GM21528 (cell line): ENCODE data around the gene WNT2B.

ENCODE experiments used
- ATAC-seq: cut with Tn5 transposase; IDR thresholded peaks from one replicate; pipeline ENCODE4 v1.9.1; 2021; ENCODE audit warnings: mild to moderate bottlenecking, moderate library complexity; ENCODE audit not compliant: unreplicated experiment, low FRiP score

The WNT2B gene

GRCh38 chr1:112504001-112504660 is 4.6 kb upstream of the WNT2B start:
- no peak for ATAC-seq

- ATAC-seq = no peak
These were observed 3.9 kb upstream of the WNT2B start for GRCh38 chr1:112504661-112505399.

- no peak for ATAC-seq
These were observed 3.4 kb upstream of the WNT2B start for GRCh38 chr1:112505400-112505785.

GRCh38 chr1:112505878-112506277 is 2.9 kb upstream of the WNT2B start:
- ATAC-seq = no peak

GRCh38 chr1:112506306-112506705 is 2.5 kb upstream of the WNT2B start:
- no peak for ATAC-seq

GRCh38 chr1:112506731-112507130 is 2.0 kb upstream of the WNT2B start:
- no peak for ATAC-seq

- ATAC-seq = no peak
These were observed 1.4 kb upstream of the WNT2B start for GRCh38 chr1:112507336-112507735.

- no peak for ATAC-seq
These were observed 866 bp upstream of the WNT2B start for GRCh38 chr1:112507921-112508277.

GRCh38 chr1:112509005-112509659 is 367 bp downstream of the WNT2B start:
- no peak for ATAC-seq

- no peak for ATAC-seq
These were observed 954 bp downstream of the WNT2B start for GRCh38 chr1:112509660-112510178.

- ATAC-seq = no peak
These were observed 1.6 kb downstream of the WNT2B start for GRCh38 chr1:112510340-112510739.

GRCh38 chr1:112511897-112512296 is 3.1 kb downstream of the WNT2B start:
- ATAC-seq = no peak

- ATAC-seq = no peak
These were observed 4.5 kb downstream of the WNT2B start for GRCh38 chr1:112513112-112513870.

GRCh38 chr1:112514901-112515300 is 6.1 kb downstream of the WNT2B start:
- ATAC-seq = no peak

- ATAC-seq = no peak
These were observed 6.7 kb downstream of the WNT2B start for GRCh38 chr1:112515311-112516009.

- no peak for ATAC-seq
These were observed 7.4 kb downstream of the WNT2B start for GRCh38 chr1:112516141-112516540.

GRCh38 chr1:112517231-112517630 is 8.5 kb downstream of the WNT2B start:
- no peak for ATAC-seq

GRCh38 chr1:112517646-112518045 is 8.9 kb downstream of the WNT2B start:
- no peak for ATAC-seq

- ATAC-seq = no peak
These were observed 9.4 kb downstream of the WNT2B start for GRCh38 chr1:112518186-112518585.

- ATAC-seq = no peak
These were observed 11.4 kb downstream of the WNT2B start for GRCh38 chr1:112520166-112520565.
